ENCODE results near the gene NTNG1.

Gene NTNG1

GRCh38 chr1:107415241-107415640 lies 274.4 kb downstream of the NTNG1 start:
- DNase-seq = no peak

GRCh38 chr1:107419003-107419402 lies 278.2 kb downstream of the NTNG1 start:
- no peak for DNase-seq

GRCh38 chr1:107422901-107423300 lies 282.1 kb downstream of the NTNG1 start:
- DNase-seq = no peak

GRCh38 chr1:107430540-107431228 lies 289.8 kb downstream of the NTNG1 start:
- no peak for DNase-seq

- no peak for DNase-seq
These were observed 291.3 kb downstream of the NTNG1 start for GRCh38 chr1:107432108-107432507.

GRCh38 chr1:107433068-107433467 lies 292.2 kb downstream of the NTNG1 start:
- DNase-seq = no peak

GRCh38 chr1:107433635-107434360 lies 293.0 kb downstream of the NTNG1 start:
- no peak for DNase-seq

- no peak for DNase-seq
These were observed 293.5 kb downstream of the NTNG1 start for GRCh38 chr1:107434361-107434693.

GRCh38 chr1:107436552-107437241 lies 295.9 kb downstream of the NTNG1 start:
- no peak for DNase-seq

- DNase-seq = no peak
These were observed 298.7 kb downstream of the NTNG1 start for GRCh38 chr1:107439567-107439966.

GRCh38 chr1:107442551-107442950 lies 301.7 kb downstream of the NTNG1 start:
- DNase-seq = no peak

GRCh38 chr1:107443027-107443426 lies 302.2 kb downstream of the NTNG1 start:
- DNase-seq = no peak

- no peak for DNase-seq
These were observed 303.0 kb downstream of the NTNG1 start for GRCh38 chr1:107443860-107444259.

- DNase-seq = no peak
These were observed 303.5 kb downstream of the NTNG1 start for GRCh38 chr1:107444302-107444701.

- no peak for DNase-seq
These were observed 308.5 kb downstream of the NTNG1 start for GRCh38 chr1:107449326-107449725.

- DNase-seq = no peak
These were observed 310.2 kb downstream of the NTNG1 start for GRCh38 chr1:107450899-107451664.

- DNase-seq = no peak
These were observed 310.9 kb downstream of the NTNG1 start for GRCh38 chr1:107451715-107452114.

GRCh38 chr1:107454791-107455190 lies 314.0 kb downstream of the NTNG1 start:
- no peak for DNase-seq

GRCh38 chr1:107457989-107458388 lies 317.1 kb downstream of the NTNG1 start:
- no peak for DNase-seq

- no peak for DNase-seq
These were observed 318.5 kb downstream of the NTNG1 start for GRCh38 chr1:107459204-107459904.

- DNase-seq = no peak
These were observed 319.2 kb downstream of the NTNG1 start for GRCh38 chr1:107460035-107460434.

GRCh38 chr1:107464827-107465226 lies 324.0 kb downstream of the NTNG1 start:
- no peak for DNase-seq

- no peak for DNase-seq
These were observed 326.4 kb downstream of the NTNG1 start for GRCh38 chr1:107467286-107467685.
